NCI-H1105 (cell line): ENCODE data around the gene TAB3.

Experiments
- DNase-seq: peaks from one replicate; lab custom pipeline; 2025; lab: John Stamatoyannopoulos, UW

TAB3 gene

GRCh38 chrX:30889147-30890140 is at the start of gene TAB3:
Gene TAB3 (minus strand): TSS chrX:30889254. CDS start chrX:30859588, 29,666 bp downstream.
- DNase-seq, result peak; percentile 88

DNA sequence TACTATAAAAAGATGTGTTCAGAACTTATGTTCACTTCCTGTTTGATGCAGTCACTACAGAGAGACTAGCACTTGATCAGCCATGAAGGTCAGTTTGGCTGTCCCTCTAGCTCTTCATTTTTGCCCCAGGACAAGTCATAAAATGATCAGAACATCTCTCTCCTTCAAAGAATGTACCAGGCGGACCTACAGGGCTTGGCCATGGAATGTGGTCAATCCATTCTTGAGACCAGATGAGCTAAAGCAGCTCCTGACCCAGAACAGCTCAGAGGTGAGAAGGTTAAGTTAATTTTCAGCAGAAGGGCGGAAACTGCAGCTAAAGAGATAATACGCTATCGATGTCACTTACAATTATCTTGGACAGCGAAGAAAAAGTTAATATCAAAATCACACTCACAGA is 49.2 kb upstream of the TAB3 start:
- no peak for DNase-seq

- DNase-seq, result no peak
These were observed 46.9 kb upstream of the TAB3 start for GRCh38 chrX:30935985-30936384.

GRCh38 chrX:30931920-30932319 is 42.9 kb upstream of the TAB3 start:
- DNase-seq, result no peak

DNA sequence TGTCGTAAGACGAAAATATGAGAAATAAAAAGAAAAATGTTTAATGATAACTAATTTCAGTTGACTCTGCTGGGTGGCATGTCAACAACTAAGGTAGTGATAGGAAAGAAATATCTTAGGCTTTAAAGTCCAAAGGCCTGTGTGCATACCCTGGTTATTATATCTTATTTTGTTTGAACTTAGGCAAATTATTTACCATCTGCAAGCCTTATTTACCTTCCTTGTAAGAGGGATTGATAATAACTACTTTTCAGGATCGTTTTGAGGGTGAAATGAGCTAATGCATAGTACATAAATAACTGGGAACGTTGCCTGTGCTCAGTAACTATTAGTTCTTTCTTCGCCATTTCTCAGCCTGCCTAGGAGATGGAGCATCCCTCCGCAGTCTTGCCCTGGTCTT is 41.6 kb upstream of the TAB3 start:
- DNase-seq, result no peak

DNA sequence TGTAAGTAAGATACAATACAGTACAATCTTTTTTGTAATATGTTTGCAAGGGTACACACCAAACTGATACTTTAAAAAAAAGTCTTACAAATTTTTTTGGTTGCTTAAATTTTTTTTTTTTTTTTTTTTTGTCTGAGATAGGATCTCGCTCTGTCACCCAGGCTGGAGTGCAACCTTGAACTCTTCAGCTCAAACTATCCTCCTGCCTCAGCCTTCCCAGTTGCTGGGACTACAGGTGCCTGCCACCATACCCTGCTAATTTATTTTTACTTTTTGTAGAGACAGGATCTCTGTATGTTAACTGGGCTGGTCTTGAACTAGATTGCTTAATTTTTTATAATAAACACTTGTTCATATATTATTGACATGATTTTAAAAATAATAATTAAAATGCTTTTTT is 41.1 kb upstream of the TAB3 start:
- no peak for DNase-seq

DNA sequence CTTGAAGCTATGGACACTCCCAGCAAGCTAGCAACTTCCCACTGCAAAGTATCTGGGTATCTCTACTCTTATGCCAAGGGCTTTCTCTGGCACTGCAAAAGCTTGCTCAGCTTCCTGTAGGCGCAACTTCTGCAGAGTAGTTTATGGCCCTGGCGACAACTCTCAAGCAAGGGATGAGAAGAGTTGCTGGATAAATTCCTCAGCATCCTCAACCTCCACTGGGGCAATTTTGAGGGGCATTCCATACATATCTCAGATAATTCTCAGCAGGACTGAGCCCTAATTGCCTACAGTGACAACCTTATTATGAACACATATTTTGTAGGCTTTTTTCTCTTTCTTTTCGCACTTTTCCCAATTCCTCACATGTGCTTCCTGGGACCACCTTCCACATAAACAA is 31.2 kb upstream of the TAB3 start:
- no peak for DNase-seq

GRCh38 chrX:30918480-30918879 is 29.4 kb upstream of the TAB3 start:
- DNase-seq, result no peak

DNA sequence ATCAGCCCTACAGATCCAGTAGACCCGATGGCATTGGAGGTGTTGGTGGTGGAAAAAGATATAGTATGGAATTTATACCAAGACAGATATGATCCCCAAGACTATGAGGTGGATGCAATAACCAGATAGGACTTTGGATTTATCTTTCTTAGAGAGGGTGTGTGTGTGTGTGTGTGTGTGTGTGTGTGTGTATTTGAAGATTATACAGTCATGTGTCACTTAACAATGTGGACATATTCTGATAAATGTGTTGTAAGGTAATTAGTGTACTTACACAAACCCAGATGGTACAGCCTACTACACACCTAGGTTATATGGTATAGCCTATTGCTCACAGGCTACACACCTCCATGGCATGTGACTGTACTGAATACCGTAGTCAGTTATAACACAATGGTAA is 24.4 kb upstream of the TAB3 start:
- no peak for DNase-seq

- no peak for DNase-seq
These were observed 21.2 kb upstream of the TAB3 start for GRCh38 chrX:30910124-30910860.

DNA sequence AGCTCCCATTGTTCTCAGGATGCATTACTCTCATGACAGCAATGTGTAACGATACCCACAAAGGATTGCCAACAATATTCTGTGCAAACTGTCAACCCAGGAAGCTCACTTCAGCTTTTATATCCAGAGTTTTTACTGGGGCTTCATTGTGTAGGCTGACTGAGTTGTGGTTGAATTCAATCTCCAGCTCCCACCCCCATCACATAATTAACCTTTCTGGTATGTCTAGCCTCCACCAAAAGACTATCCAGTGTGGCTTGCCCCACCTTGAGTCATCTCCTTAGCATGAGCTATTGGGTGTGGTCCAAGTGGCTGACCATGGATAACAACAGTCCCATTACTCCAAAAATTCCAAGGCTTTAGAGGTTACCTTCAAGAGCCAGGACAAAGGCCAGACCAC is 17.7 kb upstream of the TAB3 start:
- DNase-seq, result no peak

DNA sequence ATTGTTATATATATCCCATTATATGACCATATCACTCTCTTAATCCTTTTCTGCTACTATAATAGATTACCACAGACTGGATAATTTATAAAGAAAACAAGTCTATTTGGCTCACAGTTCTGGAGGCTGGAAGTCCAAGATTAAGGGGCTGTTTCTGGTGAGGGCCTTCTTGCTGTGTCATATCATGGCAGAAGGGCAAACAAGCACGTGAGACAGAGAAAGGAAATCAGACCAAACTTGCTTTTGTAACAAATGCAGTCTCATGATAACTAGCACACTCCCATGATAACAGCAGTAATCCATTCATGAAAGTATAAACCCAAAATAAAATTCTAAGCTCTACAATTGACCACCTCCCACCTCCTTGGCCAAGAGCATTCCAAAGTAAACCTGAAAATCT is 16.3 kb upstream of the TAB3 start:
- DNase-seq, result no peak

DNA sequence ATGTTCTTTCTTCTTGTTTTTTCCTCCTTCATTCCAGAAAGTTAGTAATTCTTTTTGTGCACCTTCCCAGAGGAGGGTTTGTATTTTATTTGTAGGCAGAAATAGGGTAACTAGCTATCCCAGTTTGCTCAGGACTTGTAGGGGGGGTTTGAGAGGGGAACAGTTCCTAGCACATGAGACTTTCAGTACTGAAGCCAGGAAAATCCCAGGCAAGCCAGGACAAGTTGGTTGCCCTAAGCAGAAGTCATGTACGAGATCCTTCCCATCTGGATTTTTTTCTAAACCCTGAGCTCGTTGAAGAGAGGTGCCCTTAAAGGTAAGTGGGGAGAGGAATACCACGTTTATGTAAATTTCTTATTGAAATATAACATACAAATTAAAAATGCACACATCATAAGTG is 15.6 kb upstream of the TAB3 start:
- DNase-seq, result no peak

GRCh38 chrX:30904186-30904585 is 15.1 kb upstream of the TAB3 start:
- DNase-seq, result no peak

GRCh38 chrX:30900227-30900626 is 11.2 kb upstream of the TAB3 start:
- DNase-seq, result no peak

GRCh38 chrX:30898886-30899285 is 9.8 kb upstream of the TAB3 start:
- DNase-seq, result no peak

- DNase-seq, result no peak
These were observed 6.3 kb upstream of the TAB3 start for GRCh38 chrX:30895370-30895769.

DNA sequence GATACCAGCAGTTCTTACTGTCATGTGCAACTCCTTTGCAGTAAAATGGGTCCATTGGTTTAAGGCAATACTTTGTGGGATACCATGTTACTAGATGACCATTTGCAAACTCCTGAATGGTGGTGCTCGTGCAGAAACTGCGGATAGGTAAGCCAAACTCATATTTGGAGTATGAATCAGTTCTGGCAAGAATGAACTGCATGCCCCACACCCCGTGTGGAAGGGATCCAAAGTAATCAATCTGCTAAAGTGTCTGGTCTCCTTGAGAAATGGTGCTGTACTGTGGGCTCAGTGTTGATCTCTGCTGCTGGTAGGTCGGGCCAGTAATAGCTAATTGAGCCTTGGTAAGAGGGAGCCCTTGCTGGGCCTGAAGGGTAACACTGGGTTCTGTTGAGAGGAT is 4.2 kb upstream of the TAB3 start:
- no peak for DNase-seq

- no peak for DNase-seq
These were observed 3.5 kb upstream of the TAB3 start for GRCh38 chrX:30892591-30892990.

GRCh38 chrX:30888526-30889146 is 418 bp downstream of the TAB3 start:
- DNase-seq, result no peak

DNA sequence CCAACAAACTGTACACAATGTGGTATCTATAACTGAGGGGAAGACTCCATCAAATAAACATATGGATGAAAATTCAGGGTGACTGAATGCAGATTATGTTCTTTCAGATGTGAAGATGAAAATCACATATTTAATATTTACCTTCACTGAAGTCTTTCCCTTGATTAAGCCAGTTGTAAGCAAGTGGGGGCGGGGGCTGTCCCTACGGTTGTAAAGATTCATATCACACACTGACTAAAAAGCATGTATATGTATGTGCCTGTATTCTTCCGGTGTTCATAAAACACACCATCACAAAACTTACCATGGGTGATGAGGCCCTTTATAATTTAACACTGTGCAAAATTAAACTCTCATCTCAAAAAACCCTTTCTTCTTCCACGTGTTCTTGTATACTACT is 1.3 kb downstream of the TAB3 start:
- no peak for DNase-seq

- DNase-seq, result no peak
These were observed 1.8 kb downstream of the TAB3 start for GRCh38 chrX:30887288-30887687.

GRCh38 chrX:30885136-30885535 is 3.9 kb downstream of the TAB3 start:
- DNase-seq, result no peak
